Astrocyte of the cerebellum (primary cell): ENCODE data around the gene ZNF483.
A peak's percentile ranks its signal among the peaks of the same experiment; 100 is the strongest.

ENCODE experiments used
- DNase-seq: peaks from one replicate; pipeline ENCODE4 v3.0.0-alpha.2; 2011; ENCODE audit warnings: low read depth
- H3K4me3 ChIP-seq: 2 replicates; pipeline ENCODE4 v1.5.1; 2011; ENCODE audit warnings: mild to moderate bottlenecking, low read depth, low read length, moderate library complexity
- CTCF ChIP-seq: IDR thresholded peaks from 2 replicates; pipeline ENCODE4 v1.5.1; 2012; ENCODE audit warnings: low read length, low read depth, moderate library complexity, mild to moderate bottlenecking; ENCODE audit errors: missing control alignments
- in situ Hi-C: cut with HindIII; loops from 2 replicates; pipeline ENCODE4 v1.10.0; 2017; ENCODE audit warnings: low sequenced_read_pairs

ZNF483 gene

GRCh38 chr9:111598733-111599091 lies 73.7 kb downstream of the ZNF483 start:
- in situ Hi-C loops, result no loop called here
- DNase-seq, result no peak
- TF ChIP-seq CTCF, result no peak
- peak overlapping the region; percentile 52 for H3K4me3 ChIP-seq

GRCh38 chr9:111599092-111599954 lies 74.3 kb downstream of the ZNF483 start, which contains the start of gene PTGR1:
PTGR1 (minus strand) TSS chr9:111599647; CDS start chr9:111597422, 2,225 bp downstream.
- H3K4me3 ChIP-seq, result peak within 1 kb of the TSS; percentile 52
- no peak for TF ChIP-seq CTCF
- peak; percentile 51 for DNase-seq
- in situ Hi-C loops, result no loop called here

GRCh38 chr9:111599955-111600343 lies 75.0 kb downstream of the ZNF483 start:
- in situ Hi-C loops, result no loop called here
- no peak for DNase-seq
- peak overlapping the region; percentile 52 for H3K4me3 ChIP-seq
- TF ChIP-seq CTCF, result no peak

- no peak for DNase-seq
- TF ChIP-seq CTCF, result no peak
- no peak overlapping the region for H3K4me3 ChIP-seq
- in situ Hi-C loops, result no loop called here
These were observed 76.4 kb downstream of the ZNF483 start for GRCh38 chr9:111601237-111602018.

DNA sequence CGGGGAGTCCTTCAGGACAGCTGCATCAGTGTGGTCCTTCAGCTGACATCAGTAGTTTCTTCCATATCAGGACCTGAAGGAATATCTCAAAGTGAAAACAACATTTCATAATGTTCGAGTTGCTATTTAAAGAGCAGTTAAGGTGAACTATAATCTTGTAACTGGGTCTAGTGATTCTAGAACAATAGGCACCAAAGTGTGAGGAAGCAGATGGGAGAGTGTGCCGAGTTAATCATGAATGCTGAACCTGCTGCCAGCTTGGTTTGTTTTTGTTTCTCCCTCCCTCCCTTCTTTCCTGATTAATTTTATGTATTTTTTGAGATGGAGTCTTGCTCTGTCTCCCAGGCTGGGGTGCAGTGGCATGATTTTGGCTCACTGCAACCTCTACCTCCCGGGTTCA lies 78.1 kb downstream of the ZNF483 start:
- H3K4me3 ChIP-seq, result no peak overlapping the region
- no peak for TF ChIP-seq CTCF
- in situ Hi-C loops, result no loop called here
- DNase-seq, result no peak

- TF ChIP-seq CTCF, result no peak
- H3K4me3 ChIP-seq, result no peak overlapping the region
- no peak for DNase-seq
- in situ Hi-C loops, result no loop called here
These were observed 79.2 kb downstream of the ZNF483 start for GRCh38 chr9:111604054-111604615.
